ENCODE results near the gene SAMD1.

DNA sequence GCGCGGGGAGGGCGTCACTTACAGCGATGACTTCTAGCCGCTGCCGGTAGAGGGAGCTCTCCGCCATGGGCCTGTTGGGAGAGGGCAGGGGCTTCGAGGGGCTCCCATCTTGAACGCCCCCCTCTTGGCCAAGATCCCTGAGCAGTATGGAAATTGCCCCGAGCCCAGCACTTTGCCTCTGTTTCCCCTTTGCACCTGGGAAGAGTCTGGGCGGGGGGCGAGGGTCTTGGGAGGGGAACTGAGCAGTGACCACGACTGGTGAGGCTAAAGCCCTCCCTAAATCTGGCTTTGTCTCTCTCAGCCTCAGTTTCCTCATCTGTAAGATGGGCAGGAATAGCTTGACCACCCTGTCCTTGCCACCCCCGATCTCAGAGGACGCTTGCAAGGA is 31.5 kb downstream of the SAMD1 start:
- TF ChIP-seq, protein P1, sequence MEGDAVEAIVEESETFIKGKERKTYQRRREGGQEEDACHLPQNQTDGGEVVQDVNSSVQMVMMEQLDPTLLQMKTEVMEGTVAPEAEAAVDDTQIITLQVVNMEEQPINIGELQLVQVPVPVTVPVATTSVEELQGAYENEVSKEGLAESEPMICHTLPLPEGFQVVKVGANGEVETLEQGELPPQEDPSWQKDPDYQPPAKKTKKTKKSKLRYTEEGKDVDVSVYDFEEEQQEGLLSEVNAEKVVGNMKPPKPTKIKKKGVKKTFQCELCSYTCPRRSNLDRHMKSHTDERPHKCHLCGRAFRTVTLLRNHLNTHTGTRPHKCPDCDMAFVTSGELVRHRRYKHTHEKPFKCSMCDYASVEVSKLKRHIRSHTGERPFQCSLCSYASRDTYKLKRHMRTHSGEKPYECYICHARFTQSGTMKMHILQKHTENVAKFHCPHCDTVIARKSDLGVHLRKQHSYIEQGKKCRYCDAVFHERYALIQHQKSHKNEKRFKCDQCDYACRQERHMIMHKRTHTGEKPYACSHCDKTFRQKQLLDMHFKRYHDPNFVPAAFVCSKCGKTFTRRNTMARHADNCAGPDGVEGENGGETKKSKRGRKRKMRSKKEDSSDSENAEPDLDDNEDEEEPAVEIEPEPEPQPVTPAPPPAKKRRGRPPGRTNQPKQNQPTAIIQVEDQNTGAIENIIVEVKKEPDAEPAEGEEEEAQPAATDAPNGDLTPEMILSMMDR (optimal IDR thresholded peaks at IDR 0.05 in 1 of 3, IDR thresholded peaks at IDR 0.05 in 1 of 3, conservative IDR thresholded peaks at IDR 0.05 in 1 of 3; ENCODE audit: extremely low read depth in 1 of 3, insufficient read depth in 2 of 3, low read length in 3 of 3), result peak; percentile 71 to 95 (median 81)
- TF ChIP-seq EZH2 (IDR thresholded peaks at IDR 0.05; ENCODE audit: low read length), result no peak
